Skeletal muscle satellite cell (primary cell): ENCODE measurements around the gene UPF2.
"Not testable (repeated sequence)": the region's sequence is repeated elsewhere in the genome, so short reads cannot be mapped to it uniquely, and the experiment has no call there.

ENCODE experiments used
- H3K27me3 ChIP-seq: 2 replicates; pipeline ENCODE4 v1.7.0; 2013; ENCODE audit warnings: low read length; ENCODE audit not compliant: control insufficient read depth, insufficient read depth
- H3K36me3 ChIP-seq: 2 replicates; pipeline ENCODE4 v1.7.0; 2013; ENCODE audit warnings: mild to moderate bottlenecking, control low read depth, low read length; ENCODE audit not compliant: insufficient read depth
- H3K4me1 ChIP-seq: 2 replicates; pipeline ENCODE4 v1.7.0; 2013; ENCODE audit warnings: low read length; ENCODE audit not compliant: control insufficient read depth, insufficient read depth
- H3K4me2 ChIP-seq: 2 replicates; pipeline ENCODE4 v1.7.0; 2013; ENCODE audit warnings: mild to moderate bottlenecking, low read length
- H3K4me3 ChIP-seq: 2 replicates; pipeline ENCODE4 v1.7.0; 2013; ENCODE audit warnings: low read length
- H3K9ac ChIP-seq: 2 replicates; pipeline ENCODE4 v1.7.0; 2013; ENCODE audit warnings: mild to moderate bottlenecking, low read depth, low read length, moderate library complexity
- H3K9me3 ChIP-seq: replicated peaks from 2 replicates; pipeline ENCODE4 v1.7.0; 2013; ENCODE audit warnings: mild to moderate bottlenecking, control low read depth, low read length

Gene UPF2

DNA sequence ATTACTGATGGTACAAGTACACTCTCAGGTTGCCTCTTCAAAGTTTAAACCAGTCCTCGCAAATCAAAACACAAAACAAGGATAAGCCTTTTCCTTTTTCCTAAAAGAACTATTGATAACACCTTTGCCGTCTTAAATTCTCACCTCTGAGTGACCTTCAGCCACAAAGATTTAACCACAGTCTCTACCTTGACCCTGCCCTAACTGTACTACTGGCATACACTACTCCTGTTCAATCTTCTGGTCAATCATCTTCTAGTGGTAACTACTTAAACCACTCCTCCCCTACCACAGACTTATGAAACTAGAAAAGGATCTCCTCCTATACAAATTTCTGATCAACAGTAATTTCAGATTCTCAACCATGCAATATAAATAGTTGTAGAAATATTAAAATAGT lies 15.1 kb downstream of the UPF2 start:
- H3K27me3 ChIP-seq: no peaks in the 10 kb centered on the region
- no peak overlapping the region for H3K4me3 ChIP-seq
- H3K9me3 ChIP-seq: no peaks in the 10 kb centered on the region
- H3K9ac ChIP-seq: no peak overlapping the region
- no peak overlapping the region for H3K4me2 ChIP-seq
- H3K4me1 ChIP-seq: no peaks in the 10 kb centered on the region
- peaks cover 17% of the 10 kb centered on the region for H3K36me3 ChIP-seq

DNA sequence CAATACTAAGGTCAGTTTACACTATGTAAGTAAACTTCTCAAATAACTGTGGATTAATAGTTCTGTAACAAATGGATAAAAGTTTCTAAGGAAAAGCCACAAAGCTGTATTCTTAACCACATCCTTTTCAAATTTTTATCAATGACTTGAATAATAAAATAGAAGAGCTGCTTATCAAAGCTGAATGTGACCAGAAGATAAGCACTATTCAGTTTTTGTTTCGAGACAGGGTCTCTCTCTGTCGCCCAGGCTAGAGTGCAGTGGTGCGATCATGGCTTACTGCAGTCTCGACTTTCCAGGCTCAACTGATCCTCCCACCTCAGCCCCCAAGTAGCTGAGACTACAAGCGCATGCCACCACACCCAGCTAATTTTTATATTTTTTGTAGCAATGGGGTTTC lies 17.0 kb downstream of the UPF2 start:
- Histone ChIP-seq H3K4me1 (no peaks in the 10 kb centered on the region), H3K9me3 (no peaks in the 10 kb centered on the region), H3K27me3 (no peaks in the 10 kb centered on the region), H3K4me3 (no peak overlapping the region), H3K9ac (no peak overlapping the region), H3K36me3 (peaks cover 18% of the 10 kb centered on the region), H3K4me2 (no peak overlapping the region)

DNA sequence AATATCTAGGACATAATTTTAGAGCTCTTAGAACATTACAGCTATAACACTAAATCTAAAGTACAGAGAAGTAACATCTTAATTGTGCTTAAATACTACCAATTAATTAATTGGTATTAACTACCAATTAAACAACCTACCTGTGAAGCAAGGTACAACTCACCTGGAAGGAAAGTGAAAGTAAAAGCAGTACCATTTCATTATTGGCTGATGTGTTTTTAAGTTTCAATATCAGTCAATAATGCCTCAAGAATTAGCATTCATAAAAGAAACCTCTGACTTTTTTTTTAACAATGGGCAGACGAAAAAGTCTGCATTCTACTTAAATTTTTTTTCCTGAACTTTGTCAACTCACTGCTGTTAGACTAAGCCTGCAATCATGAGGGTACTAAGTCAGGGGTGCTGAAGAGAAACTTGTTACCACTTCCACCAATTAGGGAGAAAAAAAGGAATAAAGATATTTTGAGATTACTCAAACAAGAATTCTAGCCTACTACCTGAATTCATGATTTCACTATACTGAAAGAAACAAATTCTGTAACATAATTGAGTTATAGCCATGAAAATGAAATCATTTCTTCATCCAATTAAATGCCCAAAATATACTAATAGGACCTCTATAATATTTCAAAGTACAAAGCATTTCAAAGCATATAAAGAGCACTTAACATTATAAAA lies 19.9 kb downstream of the UPF2 start:
- Histone ChIP-seq H3K9ac (no peak overlapping the region), H3K4me1 (peaks cover 17% of the 10 kb centered on the region), H3K36me3 (peaks cover 6% of the 10 kb centered on the region), H3K9me3 (no peaks in the 10 kb centered on the region), H3K4me2 (no peak overlapping the region), H3K4me3 (no peak overlapping the region), H3K27me3 (no peaks in the 10 kb centered on the region)

DNA sequence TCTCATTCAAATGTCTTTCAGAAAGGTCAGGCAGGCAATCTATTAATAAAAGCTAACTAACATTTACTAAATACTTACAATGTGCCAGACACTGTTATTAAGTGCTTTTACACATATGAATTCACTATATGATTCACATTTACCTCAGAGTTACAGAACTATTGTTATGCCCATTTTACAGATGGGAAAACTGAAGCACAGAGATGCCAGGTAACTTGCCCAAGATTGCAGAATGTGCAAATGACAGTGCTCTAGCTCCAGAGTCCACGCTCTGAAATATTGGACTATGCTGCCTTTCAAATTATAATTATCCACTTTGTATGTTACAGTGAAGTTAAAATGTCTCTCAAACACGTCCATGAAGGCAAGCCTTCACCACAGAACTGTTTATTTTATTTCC lies 22.0 kb downstream of the UPF2 start:
- Histone ChIP-seq H3K4me2 (no peak overlapping the region), H3K4me3 (no peak overlapping the region), H3K4me1 (peaks cover 17% of the 10 kb centered on the region), H3K9ac (no peak overlapping the region), H3K36me3 (peaks cover 6% of the 10 kb centered on the region), H3K9me3 (no peaks in the 10 kb centered on the region), H3K27me3 (no peaks in the 10 kb centered on the region)

DNA sequence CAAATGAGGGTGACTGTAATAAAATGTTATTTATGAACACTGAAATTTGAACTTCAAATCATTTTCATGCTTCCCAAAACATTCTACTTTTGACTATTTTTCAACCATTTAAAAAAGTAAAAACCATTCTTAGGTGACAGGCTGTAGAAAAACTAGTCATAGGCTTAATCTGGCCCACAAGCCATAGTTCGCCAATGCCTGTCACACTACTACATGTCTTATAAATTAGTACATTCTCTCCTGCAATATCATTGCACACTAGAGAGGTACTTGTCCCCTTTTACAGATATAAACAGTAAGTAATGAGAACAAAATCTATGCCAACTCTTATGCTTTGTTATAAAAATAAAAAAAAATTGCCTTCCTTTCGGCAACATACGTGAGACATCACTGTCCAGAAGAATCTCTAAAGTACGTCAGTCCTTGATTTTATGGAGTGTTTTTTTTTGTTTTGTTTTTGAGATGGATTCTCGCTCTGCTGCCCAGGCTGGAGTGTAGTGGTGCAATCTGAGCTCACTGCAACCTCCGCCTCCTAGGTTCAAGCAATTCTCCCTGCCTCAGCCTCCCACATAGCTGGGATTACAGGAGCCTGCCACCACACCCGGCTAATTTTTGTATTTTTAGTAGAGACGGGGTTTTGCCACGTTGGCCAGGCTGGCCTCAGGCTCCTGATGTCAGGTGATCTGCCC lies 23.2 kb downstream of the UPF2 start:
- Histone ChIP-seq H3K36me3 (peaks cover 6% of the 10 kb centered on the region), H3K9ac (no peak overlapping the region), H3K9me3 (no peaks in the 10 kb centered on the region), H3K4me3 (no peak overlapping the region), H3K27me3 (no peaks in the 10 kb centered on the region), H3K4me1 (peaks cover 17% of the 10 kb centered on the region), H3K4me2 (peak overlapping the region; percentile 8)

DNA sequence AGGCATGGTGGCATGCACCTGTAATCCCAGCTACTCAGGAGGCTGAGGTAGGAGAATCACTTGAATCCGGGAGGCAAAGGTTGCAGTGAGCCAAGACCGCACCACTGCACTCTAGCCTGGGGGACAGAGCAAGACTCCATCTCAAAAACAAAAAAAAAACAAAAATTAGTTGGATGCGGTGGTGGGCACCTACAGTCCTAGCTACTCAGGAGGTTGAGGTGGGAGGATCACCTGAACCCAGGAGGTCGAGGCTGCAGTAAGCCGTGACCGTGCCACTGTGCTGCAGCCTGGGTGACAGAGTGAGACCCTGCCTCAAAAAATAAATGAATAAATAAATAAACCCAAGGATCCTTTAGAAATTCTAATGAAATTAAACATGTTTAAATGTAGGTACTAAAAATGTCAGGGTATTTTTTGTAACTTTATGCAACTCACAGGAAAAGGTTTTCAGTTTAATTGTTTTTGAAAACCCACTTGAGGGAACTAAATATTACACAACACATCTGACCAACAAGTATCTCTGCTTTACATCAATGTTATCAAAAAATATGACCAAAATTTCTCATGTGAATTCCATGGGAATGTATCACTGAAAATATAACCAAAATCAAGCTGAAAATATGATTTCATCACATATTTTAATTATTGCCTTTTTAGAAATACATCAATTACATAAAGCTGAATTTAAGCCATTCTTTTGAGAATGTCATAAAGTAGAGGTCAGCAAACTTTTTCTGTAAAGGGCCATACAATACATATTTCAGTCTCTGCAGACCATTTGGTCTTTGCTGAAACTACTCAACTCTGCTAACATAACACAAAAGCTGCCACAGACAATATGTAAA lies 23.9 kb downstream of the UPF2 start:
- Histone ChIP-seq H3K4me3 (no peak overlapping the region), H3K9ac (no peak overlapping the region), H3K4me1 (peaks cover 17% of the 10 kb centered on the region), H3K4me2 (peak overlapping the region; percentile 8), H3K36me3 (peaks cover 7% of the 10 kb centered on the region), H3K9me3 (no peaks in the 10 kb centered on the region), H3K27me3 (no peaks in the 10 kb centered on the region)

DNA sequence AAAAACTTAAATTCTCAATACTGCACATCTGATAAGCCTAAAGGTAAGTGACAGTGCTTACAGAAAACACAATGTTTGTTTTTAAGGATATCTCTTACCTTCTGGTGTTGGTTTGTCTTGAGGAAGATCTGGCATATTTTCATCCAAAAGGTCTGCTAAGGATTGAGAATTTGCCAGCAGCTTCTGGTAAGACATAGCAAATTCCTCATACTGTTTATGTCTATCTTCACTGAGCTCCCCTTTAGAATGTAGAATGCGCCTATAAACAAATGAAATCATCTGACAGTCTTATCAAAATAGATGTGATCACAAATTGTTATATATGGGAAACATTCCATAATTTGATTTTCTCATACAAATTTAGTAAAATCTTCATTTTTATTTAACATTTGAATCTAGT lies 28.7 kb downstream of the UPF2 start:
- H3K36me3 ChIP-seq: peaks cover 26% of the 10 kb centered on the region
- no peaks in the 10 kb centered on the region for H3K27me3 ChIP-seq
- no peak overlapping the region for H3K9ac ChIP-seq
- no peak overlapping the region for H3K4me3 ChIP-seq
- peaks cover 6% of the 10 kb centered on the region for H3K4me1 ChIP-seq
- H3K9me3 ChIP-seq: no peaks in the 10 kb centered on the region
- H3K4me2 ChIP-seq: no peak overlapping the region

DNA sequence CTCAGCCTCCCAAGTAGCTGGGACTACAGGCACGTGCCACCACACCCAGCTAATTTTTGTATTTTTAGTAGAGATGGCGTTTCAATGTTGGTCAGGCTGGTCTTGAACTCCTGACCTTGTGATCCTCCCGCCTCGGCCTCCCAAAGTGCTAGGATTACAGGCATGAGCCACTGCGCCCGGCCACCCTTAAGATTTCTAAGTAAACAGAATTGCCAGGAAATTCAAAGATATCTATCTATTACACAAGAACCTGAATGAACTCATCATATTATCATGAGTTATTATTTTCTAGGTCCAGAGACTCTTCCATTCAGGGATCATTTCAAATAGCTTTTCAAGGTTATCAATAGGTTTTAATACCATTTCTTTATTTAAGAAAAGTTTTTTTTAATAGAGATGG lies 29.2 kb downstream of the UPF2 start:
- not testable (repeated sequence) for H3K4me2 ChIP-seq, H3K9me3 ChIP-seq, H3K4me3 ChIP-seq, H3K9ac ChIP-seq, H3K27me3 ChIP-seq, H3K4me1 ChIP-seq
- H3K36me3 ChIP-seq: peaks cover 28% of the 10 kb centered on the region

DNA sequence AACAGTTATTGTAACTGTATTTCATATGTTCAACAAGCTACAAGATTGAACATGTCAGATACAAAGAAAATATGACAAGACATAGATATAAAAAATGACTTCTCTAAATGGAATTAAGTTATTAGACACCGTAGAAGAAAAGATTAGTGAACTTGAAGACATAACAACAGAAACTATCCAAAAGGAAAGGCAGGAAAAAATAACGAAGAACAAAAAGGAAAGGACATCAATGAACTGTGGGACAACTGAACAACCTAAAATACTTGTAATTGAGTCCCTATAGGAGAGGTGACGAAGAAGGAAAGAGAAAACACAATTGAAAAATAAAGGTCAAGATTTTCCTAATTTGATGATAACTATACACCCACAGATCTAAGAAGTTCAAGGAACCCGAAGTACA lies 32.3 kb downstream of the UPF2 start:
- Histone ChIP-seq H3K4me1 (no peaks in the 10 kb centered on the region), H3K4me2 (no peak overlapping the region), H3K9ac (no peak overlapping the region), H3K9me3 (no peaks in the 10 kb centered on the region), H3K4me3 (no peak overlapping the region), H3K36me3 (peaks cover 34% of the 10 kb centered on the region), H3K27me3 (no peaks in the 10 kb centered on the region)

DNA sequence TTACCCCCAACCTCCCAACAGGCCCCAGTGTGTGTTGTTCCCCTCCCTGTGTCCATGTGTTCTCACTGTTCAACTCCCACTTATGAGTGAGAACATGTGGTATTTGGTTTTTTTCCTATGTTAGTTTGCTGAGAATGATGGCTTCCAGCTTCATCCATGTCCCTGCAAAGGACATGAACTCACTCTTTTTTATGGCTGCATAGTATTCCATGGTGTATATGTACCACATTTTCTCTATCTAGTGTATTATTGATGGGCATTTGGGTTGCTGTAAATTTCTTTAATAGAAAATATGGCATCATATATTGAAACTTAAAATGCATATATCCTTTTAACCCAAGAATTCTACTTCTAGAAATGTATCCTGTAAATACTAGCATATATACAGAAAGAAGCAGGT lies 33.8 kb downstream of the UPF2 start:
- not testable (repeated sequence) for H3K4me1 ChIP-seq, H3K27me3 ChIP-seq, H3K4me3 ChIP-seq, H3K9me3 ChIP-seq, H3K4me2 ChIP-seq, H3K9ac ChIP-seq
- peaks cover 43% of the 10 kb centered on the region for H3K36me3 ChIP-seq

DNA sequence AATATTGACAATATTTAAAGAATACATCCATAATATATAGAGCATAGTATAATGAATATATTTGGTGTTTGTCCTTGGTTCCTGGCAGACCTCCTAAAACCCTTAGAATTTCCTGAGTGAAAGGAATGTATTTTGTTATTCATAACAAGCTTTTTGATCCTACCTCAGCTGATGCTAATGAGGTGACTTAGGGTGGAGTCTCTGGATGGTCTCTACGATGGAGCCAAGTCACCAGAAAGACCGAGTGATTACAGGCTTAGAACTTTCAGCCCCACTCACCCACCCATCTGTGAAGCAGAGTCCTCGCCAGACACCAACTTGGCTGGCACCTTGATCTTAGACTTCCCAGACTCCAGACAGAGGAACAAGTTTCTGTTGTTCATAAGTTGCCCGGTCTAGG lies 35.9 kb downstream of the UPF2 start:
- no peaks in the 10 kb centered on the region for H3K4me1 ChIP-seq
- H3K9ac ChIP-seq: no peak overlapping the region
- no peaks in the 10 kb centered on the region for H3K27me3 ChIP-seq
- no peak overlapping the region for H3K4me2 ChIP-seq
- H3K36me3 ChIP-seq: peaks cover 51% of the 10 kb centered on the region
- no peak overlapping the region for H3K4me3 ChIP-seq
- H3K9me3 ChIP-seq: no peaks in the 10 kb centered on the region
